Neural progenitor cell (in vitro differentiated cells): ENCODE data around the gene PTDSS2.

Experiments used
- CTCF ChIP-seq: fragments of 200-600 bp; sonication (generic); IDR thresholded peaks from 2 replicates; pipeline ENCODE4 v1.5.1; 2017; ENCODE audit warnings: antibody characterized with exemption, mild to moderate bottlenecking
- EZH2 ChIP-seq: fragments of 200-600 bp; sonication (generic); IDR thresholded peaks from 2 replicates; pipeline ENCODE4 v1.6.1; 2017; ENCODE audit warnings: antibody characterized with exemption, mild to moderate bottlenecking, moderate library complexity

GRCh38 chr11:405323-405953, 44.6 kb upstream of the PTDSS2 start:
- TF ChIP-seq CTCF (no peak), EZH2 (no peak)
